Vagina (tissue), 2 donors: ENCODE measurements around the gene MROH2B. TPM values are rescaled to one million over a fixed set of nuclear protein-coding genes. Genes with fewer than 3 reads are reported as not detected.

Experiments used
- DNase-seq, 2 donors: peaks; one replicate each; pipeline ENCODE4 v3.0.0-alpha.2; 2017; ENCODE audit errors: extremely low spot score in 2 of 2
- H3K27ac ChIP-seq: fragments of 200-600 bp; sonication (generic); one replicate; pipeline ENCODE4 v1.5.1; 2019
- H3K27me3 ChIP-seq: fragments of 200-600 bp; sonication (generic); one replicate; pipeline ENCODE4 v1.5.1; 2019
- H3K36me3 ChIP-seq, 2 donors: fragments of 200-600 bp; sonication (generic); one replicate each; pipeline ENCODE4 v1.5.1; 2017 to 2019
- H3K4me1 ChIP-seq: fragments of 200-600 bp; sonication (generic); one replicate; pipeline ENCODE4 v1.5.1; 2019
- H3K4me3 ChIP-seq, 2 donors: fragments of 200-600 bp; sonication (generic); 1 replicate in 1 of 2; 2 replicates in 1 of 2; pipeline ENCODE4 v1.5.1; 2016 to 2019
- H3K9me3 ChIP-seq: fragments of 200-600 bp; sonication (generic); one replicate; pipeline ENCODE4 v1.5.1; 2019
- CTCF ChIP-seq, 3 experiments: fragments of 450-650 bp in 2 of 3; fragments of 200-600 bp in 1 of 3; sonication (generic) in 1 of 3; IDR thresholded peaks; one replicate each; pipeline ENCODE4 v1.5.1; 2017 to 2019; ENCODE audit warnings: antibody characterized with exemption in 3 of 3, mild to moderate bottlenecking in 2 of 3, moderate library complexity in 2 of 3
- POLR2A ChIP-seq, 2 donors: fragments of 450-650 bp; IDR thresholded peaks; one replicate each; pipeline ENCODE4 v1.6.1; 2017; ENCODE audit warnings: antibody characterized with exemption in 2 of 2, mild to moderate bottlenecking in 2 of 2, moderate library complexity in 2 of 2
- POLR2AphosphoS5 ChIP-seq, 2 donors: sonication (generic); formaldehyde crosslinking; IDR thresholded peaks; one replicate each; pipeline ENCODE4 v1.9.0; 2017; ENCODE audit warnings: antibody characterized with exemption in 2 of 2, mild to moderate bottlenecking in 2 of 2, low read depth in 1 of 2; ENCODE audit not compliant: insufficient read depth in 1 of 2
- intact Hi-C: fragments of 100-400 bp; cut with DNase I; formaldehyde crosslinking; loops from one replicate; pipeline ENCODE4 v1.15.1; 2023
- total RNA-seq: library from RNA; depleted of rRNA; stranded (reverse); fragments of >200 nt; gene quantifications from one replicate; pipeline ENCODE4 v1.2.3, GENCODE V29; 2016

MROH2B gene
- total RNA-seq, 1 donor from 2014 or later: not detected

- intact Hi-C loops: loop anchor here (5.0 kb wide), 1 partner anchor 80 kb away; no protein-coding TSS in a partner anchor
- no peaks in the 10 kb centered on the region for H3K36me3 ChIP-seq
- H3K27ac ChIP-seq: peak overlapping the region; percentile 73
- DNase-seq: no peak
- no peak overlapping the region for H3K4me3 ChIP-seq
- no peaks in the 10 kb centered on the region for H3K27me3 ChIP-seq
- H3K9me3 ChIP-seq: no peaks in the 10 kb centered on the region
- peaks cover 26% of the 10 kb centered on the region for H3K4me1 ChIP-seq
- TF ChIP-seq POLR2AphosphoS5 (IDR thresholded peaks at IDR 0.05; ENCODE audit: insufficient read depth in 1 of 2, low read depth in 1 of 2) (no peak), POLR2A (IDR thresholded peaks at IDR 0.05) (no peak), CTCF (IDR thresholded peaks at IDR 0.05) (no peak)
Observed at GRCh38 chr5:40991981-40992559, 79.1 kb downstream of the MROH2B start.

GRCh38 chr5:40991168-40991980 is 79.8 kb downstream of the MROH2B start:
- H3K27ac ChIP-seq: peak overlapping the region; percentile 73
- H3K9me3 ChIP-seq: no peaks in the 10 kb centered on the region
- TF ChIP-seq POLR2AphosphoS5 (IDR thresholded peaks at IDR 0.05; ENCODE audit: insufficient read depth in 1 of 2, low read depth in 1 of 2) (peak; percentile 48 to 92), POLR2A (IDR thresholded peaks at IDR 0.05) (no peak)
- H3K4me3 ChIP-seq: no peak overlapping the region
- H3K36me3 ChIP-seq: no peaks in the 10 kb centered on the region
- peak in 1 of 2 donors; percentile 90 for DNase-seq
- peaks cover 26% of the 10 kb centered on the region for H3K4me1 ChIP-seq
- no peaks in the 10 kb centered on the region for H3K27me3 ChIP-seq
- intact Hi-C loops: loop anchor here (5.0 kb wide), 1 partner anchor 79 kb away; no protein-coding TSS in a partner anchor

- H3K9me3 ChIP-seq: no peaks in the 10 kb centered on the region
- no peak overlapping the region for H3K4me3 ChIP-seq
- no peaks in the 10 kb centered on the region for H3K27me3 ChIP-seq
- H3K27ac ChIP-seq: no peak overlapping the region
- TF ChIP-seq POLR2AphosphoS5 (IDR thresholded peaks at IDR 0.05; ENCODE audit: insufficient read depth in 1 of 2, low read depth in 1 of 2): no peak
- no peak for TF ChIP-seq CTCF (IDR thresholded peaks at IDR 0.05)
- TF ChIP-seq POLR2A (IDR thresholded peaks at IDR 0.05): no peak
- DNase-seq: no peak
- peaks cover 26% of the 10 kb centered on the region for H3K4me1 ChIP-seq
- intact Hi-C loops: no loop called here
- H3K36me3 ChIP-seq: no peaks in the 10 kb centered on the region
Observed at GRCh38 chr5:40988746-40989510, 82.2 kb downstream of the MROH2B start.

- no peak for DNase-seq
- Histone ChIP-seq H3K27me3 (no peaks in the 10 kb centered on the region), H3K4me1 (peaks cover 18% of the 10 kb centered on the region), H3K4me3 (no peak overlapping the region), H3K27ac (no peak overlapping the region), H3K9me3 (no peaks in the 10 kb centered on the region), H3K36me3 (no peaks in the 10 kb centered on the region)
- TF ChIP-seq CTCF (IDR thresholded peaks at IDR 0.05): no peak
- TF ChIP-seq POLR2AphosphoS5 (IDR thresholded peaks at IDR 0.05; ENCODE audit: insufficient read depth in 1 of 2, low read depth in 1 of 2): no peak
- no peak for TF ChIP-seq POLR2A (IDR thresholded peaks at IDR 0.05)
- intact Hi-C loops: no loop called here
Observed at GRCh38 chr5:40987349-40987748, 83.8 kb downstream of the MROH2B start.

- TF ChIP-seq POLR2A (IDR thresholded peaks at IDR 0.05) (no peak), POLR2AphosphoS5 (IDR thresholded peaks at IDR 0.05; ENCODE audit: insufficient read depth in 1 of 2, low read depth in 1 of 2) (no peak), CTCF (IDR thresholded peaks at IDR 0.05) (no peak)
- H3K4me1 ChIP-seq: peaks cover 11% of the 10 kb centered on the region
- no peak overlapping the region for H3K27ac ChIP-seq
- no peaks in the 10 kb centered on the region for H3K9me3 ChIP-seq
- H3K4me3 ChIP-seq: no peak overlapping the region
- DNase-seq: no peak
- H3K27me3 ChIP-seq: no peaks in the 10 kb centered on the region
- H3K36me3 ChIP-seq: no peaks in the 10 kb centered on the region
- intact Hi-C loops: no loop called here
Observed at GRCh38 chr5:40986666-40987065, 84.5 kb downstream of the MROH2B start.
